ENCODE results near the gene VSTM2B. TPM values are rescaled to one million over a fixed set of nuclear protein-coding genes. Genes with fewer than 3 reads are reported as not detected.
A peak's percentile ranks its signal among the peaks of the same experiment; 100 is the strongest.

The VSTM2B gene
- total RNA-seq, 1 experiment from 2014 or later: 0.31 TPM

GRCh38 chr19:29524912-29525831, 622 bp upstream of the VSTM2B start:
- H3K9me3 Mint-ChIP-seq: peaks cover 6 to 8% of the 10 kb centered on the region in 2 experiments
- DNase-seq: peak; percentile 66
- peak overlapping the region; percentile 77 for H3K4me2 ChIP-seq (ENCODE audit: insufficient read depth, insufficient read length, low read length)
- H2BK5ac ChIP-seq (ENCODE audit: insufficient read length, low read length): no peak overlapping the region
- H3K14ac ChIP-seq (ENCODE audit: insufficient read depth, low read length): no peak overlapping the region
- H2AFZ ChIP-seq (ENCODE audit: low read length): no peak overlapping the region
- no peak overlapping the region for H3K4ac ChIP-seq (ENCODE audit: low read depth, low read length)
- no peak overlapping the region for H4K91ac ChIP-seq (ENCODE audit: insufficient read length, low read depth, low read length)
- H3K27me3 ChIP-seq (ENCODE audit: insufficient read depth, low read length): peaks cover 53% of the 10 kb centered on the region
- no peak overlapping the region for H3K23ac ChIP-seq (ENCODE audit: insufficient read length, low read depth, low read length)
- no peak overlapping the region for H3K18ac ChIP-seq (ENCODE audit: insufficient read length, low read depth, low read length)
- peaks cover 90% of the 10 kb centered on the region for H3K27me3 Mint-ChIP-seq (ENCODE audit: low read depth)
- peaks cover 26% of the 10 kb centered on the region for H3K23me2 ChIP-seq (ENCODE audit: insufficient read length, low read depth, low read length, poor library complexity, severe bottlenecking)
- no peaks in the 10 kb centered on the region for H4K20me1 ChIP-seq (ENCODE audit: control insufficient read depth, insufficient read depth, insufficient read length)
- H2BK20ac ChIP-seq (ENCODE audit: low read depth, low read length, poor library complexity, severe bottlenecking): no peak overlapping the region
- H3K36me3 Mint-ChIP-seq (ENCODE audit: insufficient read depth in 1 of 3, low read depth in 3 of 3): peaks cover 0 to 3% (median 0%) of the 10 kb centered on the region in 3 experiments; a peak in 1 of 7 replicates
- TF ChIP-seq, protein P1, sequence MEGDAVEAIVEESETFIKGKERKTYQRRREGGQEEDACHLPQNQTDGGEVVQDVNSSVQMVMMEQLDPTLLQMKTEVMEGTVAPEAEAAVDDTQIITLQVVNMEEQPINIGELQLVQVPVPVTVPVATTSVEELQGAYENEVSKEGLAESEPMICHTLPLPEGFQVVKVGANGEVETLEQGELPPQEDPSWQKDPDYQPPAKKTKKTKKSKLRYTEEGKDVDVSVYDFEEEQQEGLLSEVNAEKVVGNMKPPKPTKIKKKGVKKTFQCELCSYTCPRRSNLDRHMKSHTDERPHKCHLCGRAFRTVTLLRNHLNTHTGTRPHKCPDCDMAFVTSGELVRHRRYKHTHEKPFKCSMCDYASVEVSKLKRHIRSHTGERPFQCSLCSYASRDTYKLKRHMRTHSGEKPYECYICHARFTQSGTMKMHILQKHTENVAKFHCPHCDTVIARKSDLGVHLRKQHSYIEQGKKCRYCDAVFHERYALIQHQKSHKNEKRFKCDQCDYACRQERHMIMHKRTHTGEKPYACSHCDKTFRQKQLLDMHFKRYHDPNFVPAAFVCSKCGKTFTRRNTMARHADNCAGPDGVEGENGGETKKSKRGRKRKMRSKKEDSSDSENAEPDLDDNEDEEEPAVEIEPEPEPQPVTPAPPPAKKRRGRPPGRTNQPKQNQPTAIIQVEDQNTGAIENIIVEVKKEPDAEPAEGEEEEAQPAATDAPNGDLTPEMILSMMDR (conservative IDR thresholded peaks at IDR 0.05): no peak
- no peaks in the 10 kb centered on the region for H3K9me3 ChIP-seq (ENCODE audit: control insufficient read depth, low read depth, low read length)
- H2BK120ac ChIP-seq (ENCODE audit: low read depth, low read length, poor library complexity, severe bottlenecking): no peak overlapping the region
- H3K79me2 ChIP-seq (ENCODE audit: insufficient read depth, low read length): no peaks in the 10 kb centered on the region
- no peak overlapping the region for H4K8ac ChIP-seq (replicated peaks; ENCODE audit: insufficient read length, low read depth, low read length)
- no peaks in the 10 kb centered on the region for H3K79me1 ChIP-seq (ENCODE audit: insufficient read depth, low read depth, low read length, poor library complexity, severe bottlenecking)
- no peak overlapping the region for H2BK12ac ChIP-seq (ENCODE audit: insufficient read length, low read depth, low read length)
- no CpG with 5 or more reads among the region's 80 CpGs for WGBS (ENCODE audit: extremely low coverage, insufficient read length, low lambda C conversion rate)
- no peak overlapping the region for H2AK5ac ChIP-seq (ENCODE audit: insufficient read length, low read length)
- H3K56ac ChIP-seq (ENCODE audit: insufficient read length, low read depth, low read length): no peak overlapping the region
- H3K27ac ChIP-seq (ENCODE audit: insufficient read length, low read depth, low read length): no peak overlapping the region
- no peak overlapping the region for H4K5ac ChIP-seq (ENCODE audit: insufficient read length, low read depth, low read length)
- H3K4me1 Mint-ChIP-seq: peaks cover 16 to 25% of the 10 kb centered on the region in 2 experiments
- no peaks in the 10 kb centered on the region for H3K4me1 ChIP-seq (ENCODE audit: insufficient read depth, low read length)
- H3T11ph ChIP-seq (ENCODE audit: low read length): no peak overlapping the region
- no peak overlapping the region for H2BK15ac ChIP-seq (ENCODE audit: low read depth, low read length)
- H3K4me3 Mint-ChIP-seq: peak overlapping the region; percentile 58 to 84
- no peak overlapping the region for H3K27ac Mint-ChIP-seq
- H3K9ac ChIP-seq (ENCODE audit: extremely low read depth, insufficient read length, low read length): no peak overlapping the region
